ENCODE measurements around the gene ADAMTS5.

Gene ADAMTS5

GRCh38 chr21:26883768-26884167, 83.1 kb downstream of the ADAMTS5 start:
- no peak for DNase-seq

- DNase-seq = no peak
Observed at GRCh38 chr21:26881504-26882228, 85.2 kb downstream of the ADAMTS5 start.

GRCh38 chr21:26877018-26877417, 89.9 kb downstream of the ADAMTS5 start:
- DNase-seq = no peak

GRCh38 chr21:26874347-26874746, 92.5 kb downstream of the ADAMTS5 start:
- no peak for DNase-seq

Measured in CD4-positive, alpha-beta T cell treated with Interferon gamma for 1 hour (primary cell).